H1 (cell line): ENCODE results near the gene TEX22. TPM values are rescaled to one million over a fixed set of nuclear protein-coding genes. Genes with fewer than 3 reads are reported as not detected.

Experiments used
- CTCF ChIA-PET: fragments of 300-600 bp; sonication (Branson Sonifier 250); formaldehyde crosslinking; loops from one replicate; lab custom pipeline; 2021; ENCODE audit not compliant: partially characterized antibody; lab: Charles Lee
- POLR2A ChIA-PET: fragments of 300-600 bp; sonication (Branson Sonifier 250); formaldehyde crosslinking; loops from one replicate; lab custom pipeline; 2021; ENCODE audit warnings: inconsistent platforms; ENCODE audit not compliant: partially characterized antibody; lab: Charles Lee
- DNase-seq, 2 experiments: peaks; one replicate each; pipeline versions ENCODE4 v3.0.0 to v3.0.0-alpha.2; 2010 to 2022; ENCODE audit warnings: low spot score in 2 of 2, low read depth in 1 of 2, mixed read lengths in 1 of 2
- FAIRE-seq: peaks from 2 replicates; lab custom pipeline; 2011; peaks lifted over from hg19 to GRCh38; lab: Jason Lieb, UNC
- H2AFZ ChIP-seq: 2 replicates; pipeline ENCODE4 v1.8.1; 2012; ENCODE audit warnings: low read length, inconsistent platforms
- H2AK5ac ChIP-seq: 2 replicates; pipeline ENCODE4 v1.6.1; 2013; ENCODE audit warnings: low read depth, low read length
- H2BK120ac ChIP-seq: replicated peaks from 2 replicates; pipeline ENCODE3; 2013; ENCODE audit warnings: low read depth, low read length, inconsistent platforms
- H2BK12ac ChIP-seq: 2 replicates; pipeline ENCODE4 v1.6.1; 2013; ENCODE audit warnings: low read depth, low read length
- H2BK15ac ChIP-seq: 2 replicates; pipeline ENCODE4 v1.6.1; 2013; ENCODE audit warnings: low read length
- H2BK20ac ChIP-seq: 2 replicates; pipeline ENCODE4 v1.6.1; 2013; ENCODE audit warnings: low read length
- H2BK5ac ChIP-seq: 2 replicates; pipeline ENCODE4 v1.6.1; 2013; ENCODE audit warnings: low read depth, low read length
- H3K14ac ChIP-seq: 2 replicates; pipeline ENCODE4 v1.6.1; 2013; ENCODE audit warnings: inconsistent platforms; ENCODE audit not compliant: insufficient read length
- H3K18ac ChIP-seq: 2 replicates; pipeline ENCODE4 v1.6.1; 2013; ENCODE audit warnings: low read length; ENCODE audit errors: extremely low read depth
- H3K23ac ChIP-seq: 2 replicates; pipeline ENCODE4 v1.6.1; 2013; ENCODE audit warnings: inconsistent platforms; ENCODE audit not compliant: insufficient read length
- H3K23me2 ChIP-seq: 2 replicates; pipeline ENCODE4 v1.6.1; 2013; ENCODE audit warnings: low read depth, low read length
- H3K27ac ChIP-seq: 2 replicates; pipeline ENCODE4 v1.6.1; 2011; ENCODE audit warnings: low read depth, low read length, inconsistent platforms
- H3K27me3 ChIP-seq, 4 experiments: replicated peaks in 1 of 4; 1 replicate in 1 of 4; 2 replicates in 3 of 4; pipeline versions ENCODE4 v1.6.1 to v1.8.1; 2011 to 2013; ENCODE audit warnings: low read length in 3 of 4, mild to moderate bottlenecking in 3 of 4, inconsistent platforms in 2 of 4, mixed read lengths in 2 of 4, moderate library complexity in 1 of 4; ENCODE audit not compliant: control insufficient read depth in 3 of 4, insufficient read depth in 3 of 4; ENCODE audit errors: extremely low read depth in 1 of 4
- H3K36me3 ChIP-seq, 4 experiments: 2 replicates each; pipeline versions ENCODE4 v1.6.1 to v1.8.1; 2011 to 2013; ENCODE audit warnings: mild to moderate bottlenecking in 4 of 4, low read length in 3 of 4, moderate library complexity in 2 of 4, control low read depth in 1 of 4, inconsistent platforms in 1 of 4; ENCODE audit not compliant: insufficient read depth in 4 of 4, control insufficient read depth in 2 of 4
- H3K4ac ChIP-seq: replicated peaks from 2 replicates; pipeline ENCODE3; 2013; ENCODE audit warnings: low read length, low read depth, mixed read lengths, inconsistent platforms; ENCODE audit not compliant: insufficient read length
- H3K4me1 ChIP-seq, 4 experiments: replicated peaks in 1 of 4; 1 replicate in 1 of 4; 2 replicates in 3 of 4; pipeline versions ENCODE4 v1.6.1 to v1.8.1; 2011 to 2013; ENCODE audit warnings: low read length in 3 of 4, inconsistent platforms in 2 of 4, mixed read lengths in 1 of 4; ENCODE audit not compliant: insufficient read depth in 4 of 4, control insufficient read depth in 3 of 4
- H3K4me2 ChIP-seq, 2 experiments: 2 replicates each; pipeline versions ENCODE4 v1.6.1 to v1.8.1; 2011 to 2013; ENCODE audit warnings: low read depth in 2 of 2, low read length in 2 of 2, control low read depth in 1 of 2, inconsistent platforms in 1 of 2, mild to moderate bottlenecking in 1 of 2; ENCODE audit not compliant: insufficient read depth in 1 of 2
- H3K4me3 ChIP-seq, 4 experiments: fragments of 200-600, 300-600 bp in 1 of 4; sonication (generic), shearing (Covaris generic), sonication (Bioruptor Twin) in 1 of 4; 2 replicates each; pipeline versions ENCODE4 v1.5.1 to v1.8.1; 2011 to 2016; ENCODE audit warnings: low read length in 4 of 4, low read depth in 3 of 4, control low read depth in 2 of 4, inconsistent platforms in 2 of 4, mild to moderate bottlenecking in 2 of 4, mixed read lengths in 1 of 4, moderate library complexity in 1 of 4; ENCODE audit not compliant: insufficient read depth in 2 of 4; ENCODE audit errors: extremely low read depth in 1 of 4
- H3K56ac ChIP-seq: replicated peaks from 2 replicates; pipeline ENCODE3; 2013; ENCODE audit warnings: low read depth, mild to moderate bottlenecking, mixed read lengths, low read length, inconsistent platforms; ENCODE audit not compliant: insufficient read length
- H3K79me1 ChIP-seq: 2 replicates; pipeline ENCODE4 v1.6.1; 2013; ENCODE audit warnings: low read depth, low read length, control low read depth
- H3K79me2 ChIP-seq, 2 experiments: 2 replicates each; pipeline versions ENCODE4 v1.6.1 to v1.8.1; 2012 to 2013; ENCODE audit warnings: low read length in 2 of 2, mild to moderate bottlenecking in 2 of 2, inconsistent platforms in 1 of 2; ENCODE audit not compliant: insufficient read depth in 2 of 2, control insufficient read depth in 1 of 2
- H3K9ac ChIP-seq, 4 experiments: replicated peaks in 1 of 4; 1 replicate in 1 of 4; 2 replicates in 3 of 4; pipeline versions ENCODE4 v1.6.1 to v1.8.1; 2011 to 2013; ENCODE audit warnings: low read depth in 3 of 4, low read length in 3 of 4, control low read depth in 2 of 4, mild to moderate bottlenecking in 2 of 4, moderate library complexity in 2 of 4, inconsistent platforms in 1 of 4; ENCODE audit errors: extremely low read depth in 1 of 4
- H3K9me3 ChIP-seq, 2 experiments: 2 replicates each; pipeline versions ENCODE4 v1.6.1 to v1.8.1; 2012 to 2013; ENCODE audit warnings: mild to moderate bottlenecking in 2 of 2, moderate library complexity in 2 of 2, control low read depth in 1 of 2, inconsistent platforms in 1 of 2, low read depth in 1 of 2, low read length in 1 of 2, mixed read lengths in 1 of 2; ENCODE audit not compliant: insufficient read depth in 2 of 2
- H4K20me1 ChIP-seq, 2 experiments: replicated peaks in 1 of 2; 2 replicates each; pipeline versions ENCODE3 to v1.8.1; 2011 to 2013; ENCODE audit warnings: inconsistent platforms in 2 of 2, low read length in 2 of 2, mild to moderate bottlenecking in 1 of 2; ENCODE audit not compliant: insufficient read depth in 2 of 2, control insufficient read depth in 1 of 2
- H4K5ac ChIP-seq: 2 replicates; pipeline ENCODE4 v1.6.1; 2013; ENCODE audit warnings: low read length, low read depth, mixed read lengths, inconsistent platforms; ENCODE audit not compliant: insufficient read length
- H4K8ac ChIP-seq: 2 replicates; pipeline ENCODE4 v1.8.0; 2013; ENCODE audit warnings: mild to moderate bottlenecking, moderate library complexity, low read length, inconsistent platforms; ENCODE audit not compliant: insufficient read depth; ENCODE audit errors: extremely low read depth
- H4K91ac ChIP-seq: replicated peaks from 2 replicates; pipeline ENCODE3; 2013; ENCODE audit warnings: low read length, mixed read lengths, inconsistent platforms; ENCODE audit not compliant: insufficient read length
- ATF3 ChIP-seq: IDR thresholded peaks from 2 replicates; pipeline ENCODE4 v1.6.1; 2011; ENCODE audit warnings: low read depth, mild to moderate bottlenecking, low read length; ENCODE audit not compliant: insufficient read depth
- BCL11A ChIP-seq, 2 experiments: IDR thresholded peaks; one replicate each; pipeline ENCODE4 v1.6.1; 2011; ENCODE audit warnings: low read depth in 2 of 2, low read length in 2 of 2, mild to moderate bottlenecking in 2 of 2
- EZH2 ChIP-seq: fragments of 200-600 bp; sonication (generic); IDR thresholded peaks from 2 replicates; pipeline ENCODE4 v1.7.1; 2012; ENCODE audit warnings: low read depth, mild to moderate bottlenecking, moderate library complexity, low read length, inconsistent platforms; ENCODE audit not compliant: severe bottlenecking
- HDAC6 ChIP-seq: IDR thresholded peaks from one replicate; pipeline ENCODE4 v1.7.1; 2012; ENCODE audit warnings: low read depth, mild to moderate bottlenecking, inconsistent platforms, low read length, moderate library complexity
- MAFK ChIP-seq: IDR thresholded peaks from 2 replicates; pipeline ENCODE4 v1.6.1; 2012; ENCODE audit warnings: low read depth, mild to moderate bottlenecking, improper control_type of control experiment, low read length
- NRF1 ChIP-seq: IDR thresholded peaks from 2 replicates; pipeline ENCODE4 v1.6.1; 2011; ENCODE audit warnings: mild to moderate bottlenecking, low read depth, low read length, improper control_type of control experiment
- RFX5 ChIP-seq: IDR thresholded peaks from 2 replicates; pipeline ENCODE4 v1.6.1; 2011; ENCODE audit warnings: low read depth, low read length, improper control_type of control experiment, borderline replicate concordance
- RNF2 ChIP-seq: fragments of 200-900, 300-1000 bp; sonication (generic); IDR thresholded peaks from 2 replicates; pipeline ENCODE4 v1.7.1; 2016; ENCODE audit warnings: borderline replicate concordance, low read depth, mild to moderate bottlenecking, antibody characterized with exemption, low read length; ENCODE audit not compliant: poor library complexity, severe bottlenecking; ENCODE audit errors: missing control alignments
- SIN3A ChIP-seq, 2 experiments: IDR thresholded peaks in 1 of 2; conservative IDR thresholded peaks in 1 of 2; 2 replicates each; pipeline ENCODE4 v1.6.1; 2011 to 2012; ENCODE audit warnings: low read length in 2 of 2, improper control_type of control experiment in 1 of 2, low read depth in 1 of 2, mild to moderate bottlenecking in 1 of 2
- TCF12 ChIP-seq: IDR thresholded peaks from 2 replicates; pipeline ENCODE4 v1.6.1; 2011; ENCODE audit warnings: low read depth, mild to moderate bottlenecking, low read length
- WGBS, 2 experiments: shearing (Covaris generic) in 1 of 2; methylation state at CpG; one replicate each; pipeline versions ENCODE4 v1.1.6 to v1.1.7; 2013 to 2015; ENCODE audit warnings: low lambda C conversion rate in 2 of 2, mixed read lengths in 2 of 2, inconsistent platforms in 1 of 2, low coverage in 1 of 2, missing lambda C conversion rate in 1 of 2; ENCODE audit not compliant: insufficient replicate concordance in 2 of 2, insufficient coverage in 1 of 2, insufficient read length in 1 of 2; ENCODE audit errors: extremely low coverage in 1 of 2, missing lambda C conversion rate in 1 of 2; 5-methylcytosine and 5-hydroxymethylcytosine counted together
- polyA plus RNA-seq, 7 experiments: library from polyadenylated mRNA; depleted of rRNA in 3 of 7; stranded (reverse) in 5 of 7; unstranded in 2 of 7; fragments of >200 nt in 5 of 7; fragments of 200-250 nt in 2 of 7; gene quantifications; 1 replicate in 5 of 7; 2 replicates in 1 of 7; 4 replicates in 1 of 7; pipeline versions ENCODE4 v1.2.1 to v1.2.3, GENCODE V29; 2011 to 2013; ENCODE audit warnings: missing spikeins in 2 of 7, mixed read lengths in 2 of 7
- total RNA-seq: library from RNA; stranded (reverse); fragmentation: NEBNext Ultra II Directional; extraction: Animal tissue kit (Norgen Biotek cat#: 25700); gene quantifications from 2 replicates; pipeline ENCODE4 v1.2.1, GENCODE V29; 2021

TEX22 gene
- total and polyA plus RNA-seq, 2 of the 8 experiments (the other 6 are each of a cell fraction or from before 2014, with no cell fraction given), result 0.24 to 0.39 TPM

GRCh38 chr14:105427412-105427811 is 29.1 kb downstream of the TEX22 start:
- CTCF ChIA-PET, result interaction anchor here (0.7 to 1.9 kb wide), 4 partner anchors 20 to 259 kb away, joined by 3 to 5 read pairs (median 3); partner anchors contain the start of gene JAG2
- H3K79me1 ChIP-seq, result peaks cover 21% of the 10 kb centered on the region
- H3K14ac ChIP-seq, result no peak overlapping the region
- H2BK12ac ChIP-seq, result no peak overlapping the region
- peaks cover 0 to 11% (median 3%) of the 10 kb centered on the region in 4 experiments; a peak in 3 of 8 replicates for H3K36me3 ChIP-seq
- no peak overlapping the region for H2BK120ac ChIP-seq
- H3K4me1 ChIP-seq, result peaks cover 0 to 4% (median 0%) of the 10 kb centered on the region in 4 experiments; a peak in 2 of 7 replicates
- H2BK15ac ChIP-seq, result no peak overlapping the region
- H4K8ac ChIP-seq, result no peak overlapping the region
- H4K20me1 ChIP-seq, result peaks cover 49 to 50% of the 10 kb centered on the region in 2 experiments
- POLR2A ChIA-PET, result interaction anchor here (0.7 kb wide), 1 partner anchor 352 kb away, joined by 3 read pairs; no protein-coding TSS in a partner anchor
- no peak overlapping the region for H2AFZ ChIP-seq
- H3K9me3 ChIP-seq, result no peaks in the 10 kb centered on the region
- no peak overlapping the region for H3K9ac ChIP-seq
- H3K56ac ChIP-seq, result no peak overlapping the region
- no peak overlapping the region for H3K4me2 ChIP-seq
- DNase-seq, result no peak
- H2BK5ac ChIP-seq, result no peak overlapping the region
- no peak overlapping the region for H4K5ac ChIP-seq
- no peak overlapping the region for H3K4me3 ChIP-seq
- H3K23me2 ChIP-seq, result no peaks in the 10 kb centered on the region
- no peak overlapping the region for H3K23ac ChIP-seq
- no peak overlapping the region for H4K91ac ChIP-seq
- H3K27ac ChIP-seq, result no peak overlapping the region
- H3K27me3 ChIP-seq, result no peaks in the 10 kb centered on the region
- H3K79me2 ChIP-seq, result peaks cover 25 to 87% of the 10 kb centered on the region in 2 experiments; a peak in 3 of 4 replicates
- H2AK5ac ChIP-seq, result no peak overlapping the region
- 94% methylated on average over 10 of the region's 10 CpGs; no CpG with 5 or more reads in 1 of the 2 experiments for WGBS, 2 experiments
- no peak overlapping the region for H3K4ac ChIP-seq
- no peak overlapping the region for H2BK20ac ChIP-seq
- H3K18ac ChIP-seq, result no peak overlapping the region
- FAIRE-seq, result no peak
- TF ChIP-seq MAFK, result no peak
- TF ChIP-seq RFX5, result no peak
- no peak for TF ChIP-seq EZH2
- no peak for TF ChIP-seq ATF3
- TF ChIP-seq NRF1, result no peak
- no peak for TF ChIP-seq BCL11A (IDR thresholded peaks at IDR 0.05; ENCODE audit: low read depth in 2 of 2, low read length in 2 of 2)
- no peak for TF ChIP-seq HDAC6
- no peak for TF ChIP-seq TCF12
- no peak for TF ChIP-seq RNF2
- TF ChIP-seq SIN3A (conservative IDR thresholded peaks at IDR 0.05 in 1 of 2, IDR thresholded peaks at IDR 0.05 in 1 of 2; ENCODE audit: low read depth in 1 of 2, low read length in 2 of 2), result no peak
